ENCODE data around the gene COL3A1.

GRCh38 chr2:189049709-189050164 lies 75.6 kb downstream of the COL3A1 start:
- TF ChIP-seq POLR2A (IDR thresholded peaks at IDR 0.05; ENCODE audit: low read depth, low read length) (no peak), TAF1 (IDR thresholded peaks at IDR 0.05; ENCODE audit: borderline replicate concordance, low read depth, low read length) (no peak), POLR2AphosphoS5 (IDR thresholded peaks at IDR 0.05; ENCODE audit: low read depth, low read length) (no peak)
